ENCODE data around the gene NCAPH2. TPM values are rescaled to one million over a fixed set of nuclear protein-coding genes. Genes with fewer than 3 reads are reported as not detected.
A peak's percentile ranks its signal among the peaks of the same experiment; 100 is the strongest.

The NCAPH2 gene
- total and polyA plus RNA-seq, 4 experiments from 2014 or later = 36.4 to 81.8 (median 59.0) TPM

GRCh38 chr22:50522806-50523438 is 14.9 kb downstream of the NCAPH2 start:
- Histone ChIP-seq H3K4me1 (ENCODE audit: insufficient read depth, low read length) (peaks cover 27% of the 10 kb centered on the region), H3K27ac (ENCODE audit: low read depth, low read length) (no peak overlapping the region), H3K4me3 (ENCODE audit: low read length in 2 of 2) (no peak overlapping the region), H3K9me3 (ENCODE audit: control insufficient read depth in 1 of 2, low read length in 2 of 2) (no peaks in the 10 kb centered on the region), H3K27me3 (ENCODE audit: insufficient read depth, low read length) (no peaks in the 10 kb centered on the region), H3K36me3 (ENCODE audit: insufficient read depth, low read length) (peaks cover 39% of the 10 kb centered on the region)
- Mint-ChIP-seq H3K4me1 (peaks cover 13 to 27% (median 19%) of the 10 kb centered on the region in 4 donors), H3K36me3 (peaks cover 11 to 31% of the 10 kb centered on the region in 2 donors), H3K27ac (peak overlapping the region in 1 of 7 donors; percentile 67), H3K9me3 (no peaks in the 10 kb centered on the region), H3K4me3 (peak overlapping the region in 4 of 8 donors; percentile 9 to 30 (median 18)), H3K27me3 (no peaks in the 10 kb centered on the region)
- POLR2A ChIA-PET (ENCODE audit: partially characterized antibody) = interaction anchor here (1.0 to 1.7 kb wide), 5 partner anchors 9 to 40 kb away, joined by 4 to 7 read pairs (median 4); partner anchors contain the start of genes LMF2, NCAPH2 and SYCE3
- intact Hi-C loops (cut with micrococcal nuclease) = no loop called here
- CTCF ChIA-PET (ENCODE audit: partially characterized antibody) = interaction anchor here (0.6 to 1.9 kb wide), 2 partner anchors 12 to 40 kb away, joined by 3 to 6 read pairs; partner anchors contain the start of gene SYCE3
- no peak for DNase-seq

GRCh38 chr22:50523458-50523805 is 15.4 kb downstream of the NCAPH2 start:
- peaks cover 35% of the 10 kb centered on the region for H3K36me3 ChIP-seq (ENCODE audit: insufficient read depth, low read length)
- no peaks in the 10 kb centered on the region for H3K27me3 ChIP-seq (ENCODE audit: insufficient read depth, low read length)
- no peak for DNase-seq
- CTCF ChIA-PET (ENCODE audit: partially characterized antibody) = interaction anchor here (0.6 kb wide), 1 partner anchor 12 kb away, joined by 3 read pairs; no protein-coding TSS in a partner anchor
- H3K27ac Mint-ChIP-seq = peak overlapping the region in 2 of 7 donors; percentile 51 to 67
- POLR2A ChIA-PET (ENCODE audit: partially characterized antibody) = interaction anchor here (1.4 to 9.5 kb wide), 5 partner anchors 10 to 27 kb away, joined by 4 to 321 read pairs (median 151); partner anchors contain the start of genes LMF2 and NCAPH2
- peaks cover 13 to 32% (median 21%) of the 10 kb centered on the region in 4 donors for H3K4me1 Mint-ChIP-seq
- intact Hi-C loops (cut with micrococcal nuclease) = no loop called here
- H3K4me3 ChIP-seq (ENCODE audit: low read length in 2 of 2) = no peak overlapping the region
- H3K4me1 ChIP-seq (ENCODE audit: insufficient read depth, low read length) = peaks cover 32% of the 10 kb centered on the region
- H3K27me3 Mint-ChIP-seq = no peaks in the 10 kb centered on the region
- H3K27ac ChIP-seq (ENCODE audit: low read depth, low read length) = no peak overlapping the region
- peak overlapping the region in 4 of 8 donors; percentile 9 to 30 (median 18) for H3K4me3 Mint-ChIP-seq
- peaks cover 11 to 30% of the 10 kb centered on the region in 2 donors for H3K36me3 Mint-ChIP-seq
- no peaks in the 10 kb centered on the region for H3K9me3 Mint-ChIP-seq
- H3K9me3 ChIP-seq (ENCODE audit: control insufficient read depth in 1 of 2, low read length in 2 of 2) = no peaks in the 10 kb centered on the region

GRCh38 chr22:50523806-50524675 is 16.0 kb downstream of the NCAPH2 start:
- ChIA-PET CTCF (ENCODE audit: partially characterized antibody) (interaction anchor here (2.3 to 3.6 kb wide), 6 partner anchors 9 to 272 kb away, joined by 13 to 58 read pairs (median 25); partner anchors contain the start of genes HDAC10 and SYCE3), POLR2A (ENCODE audit: partially characterized antibody) (interaction anchor here (1.0 to 9.5 kb wide), 13 partner anchors 10 to 183 kb away, joined by 3 to 321 read pairs (median 12); partner anchors contain the start of genes LMF2, NCAPH2 and SYCE3)
- no peaks in the 10 kb centered on the region for H3K9me3 ChIP-seq (ENCODE audit: control insufficient read depth in 1 of 2, low read length in 2 of 2)
- no peaks in the 10 kb centered on the region for H3K9me3 Mint-ChIP-seq
- peak overlapping the region; percentile 47 to 81 for H3K4me3 ChIP-seq (ENCODE audit: low read length in 2 of 2)
- intact Hi-C loops (cut with micrococcal nuclease) = loop anchor here (2.0 kb wide), 1 partner anchor 49 kb away; the partner anchor contains the start of gene SBF1
- H3K36me3 Mint-ChIP-seq = peaks cover 11 to 28% of the 10 kb centered on the region in 2 donors
- peaks cover 14 to 38% (median 24%) of the 10 kb centered on the region in 4 donors for H3K4me1 Mint-ChIP-seq
- peaks cover 38% of the 10 kb centered on the region for H3K4me1 ChIP-seq (ENCODE audit: insufficient read depth, low read length)
- H3K27ac ChIP-seq (ENCODE audit: low read depth, low read length) = peak overlapping the region; percentile 96
- no peak for DNase-seq
- peak overlapping the region in 6 of 7 donors; percentile 84 to 97 (median 94) for H3K27ac Mint-ChIP-seq
- H3K4me3 Mint-ChIP-seq = peak overlapping the region; percentile 86 to 94 (median 92)
- H3K36me3 ChIP-seq (ENCODE audit: insufficient read depth, low read length) = peaks cover 33% of the 10 kb centered on the region
- H3K27me3 Mint-ChIP-seq = no peaks in the 10 kb centered on the region
- H3K27me3 ChIP-seq (ENCODE audit: insufficient read depth, low read length) = no peaks in the 10 kb centered on the region

- Histone ChIP-seq H3K27ac (ENCODE audit: low read depth, low read length) (peak overlapping the region; percentile 96), H3K9me3 (ENCODE audit: control insufficient read depth in 1 of 2, low read length in 2 of 2) (no peaks in the 10 kb centered on the region), H3K27me3 (ENCODE audit: insufficient read depth, low read length) (no peaks in the 10 kb centered on the region), H3K36me3 (ENCODE audit: insufficient read depth, low read length) (peaks cover 27% of the 10 kb centered on the region), H3K4me3 (ENCODE audit: low read length in 2 of 2) (peak overlapping the region; percentile 47 to 81), H3K4me1 (ENCODE audit: insufficient read depth, low read length) (peaks cover 44% of the 10 kb centered on the region)
- POLR2A ChIA-PET (ENCODE audit: partially characterized antibody) = interaction anchor here (0.5 to 9.5 kb wide), 23 partner anchors 11 to 292 kb away, joined by 3 to 321 read pairs (median 14); partner anchors contain the start of genes ARSA, CHKB, HDAC10 and KLHDC7B
- H3K4me3 Mint-ChIP-seq = peak overlapping the region; percentile 86 to 94 (median 92)
- H3K27ac Mint-ChIP-seq = peak overlapping the region; percentile 84 to 97 (median 94)
- H3K36me3 Mint-ChIP-seq = peaks cover 7 to 24% of the 10 kb centered on the region in 2 donors
- H3K27me3 Mint-ChIP-seq = no peaks in the 10 kb centered on the region
- intact Hi-C loops (cut with micrococcal nuclease) = loop anchor here (1.0 to 5.0 kb wide), 7 partner anchors 16 to 332 kb away; partner anchors contain the start of genes CHKB, NCAPH2, SBF1 and SYCE3
- no peaks in the 10 kb centered on the region for H3K9me3 Mint-ChIP-seq
- DNase-seq = no peak
- CTCF ChIA-PET (ENCODE audit: partially characterized antibody) = interaction anchor here (1.2 to 5.1 kb wide), 15 partner anchors 10 to 273 kb away, joined by 3 to 135 read pairs (median 15); partner anchors contain the start of genes HDAC10, LMF2, NCAPH2 and SYCE3
- H3K4me1 Mint-ChIP-seq = peaks cover 14 to 39% (median 26%) of the 10 kb centered on the region in 4 donors
Observed at GRCh38 chr22:50524676-50525103, 16.7 kb downstream of the NCAPH2 start.

- H3K36me3 Mint-ChIP-seq = peaks cover 7 to 21% of the 10 kb centered on the region in 2 donors
- peak; percentile 96 to 98 (median 98) for DNase-seq
- H3K9me3 Mint-ChIP-seq = no peaks in the 10 kb centered on the region
- Histone ChIP-seq H3K4me3 (ENCODE audit: low read length in 2 of 2) (peak within 1 kb of the TSS; percentile 47 to 81), H3K4me1 (ENCODE audit: insufficient read depth, low read length) (peaks cover 46% of the 10 kb centered on the region), H3K27ac (ENCODE audit: low read depth, low read length) (peak within 1 kb of the TSS; percentile 96), H3K9me3 (ENCODE audit: control insufficient read depth in 1 of 2, low read length in 2 of 2) (no peaks in the 10 kb centered on the region), H3K36me3 (ENCODE audit: insufficient read depth, low read length) (peaks cover 27% of the 10 kb centered on the region), H3K27me3 (ENCODE audit: insufficient read depth, low read length) (no peaks in the 10 kb centered on the region)
- ChIA-PET POLR2A (ENCODE audit: partially characterized antibody) (interaction anchor here (0.5 to 9.5 kb wide), 46 partner anchors 10 to 600 kb away, joined by 3 to 321 read pairs (median 6); partner anchors contain the start of genes ARSA, CHKB, HDAC10 and KLHDC7B), CTCF (ENCODE audit: partially characterized antibody) (interaction anchor here (0.6 to 5.1 kb wide), 50 partner anchors 8 to 339 kb away, joined by 3 to 135 read pairs (median 5); partner anchors contain the start of genes ARSA, CHKB, HDAC10 and KLHDC7B)
- H3K4me1 Mint-ChIP-seq = peaks cover 14 to 39% (median 26%) of the 10 kb centered on the region in 4 donors
- intact Hi-C loops (cut with micrococcal nuclease) = loop anchor here (1.0 to 5.0 kb wide), 7 partner anchors 17 to 333 kb away; partner anchors contain the start of genes CHKB, NCAPH2, SBF1 and SYCE3
- no peaks in the 10 kb centered on the region for H3K27me3 Mint-ChIP-seq
- peak within 1 kb of the TSS; percentile 86 to 94 (median 92) for H3K4me3 Mint-ChIP-seq
- peak within 1 kb of the TSS; percentile 84 to 97 (median 94) for H3K27ac Mint-ChIP-seq
Observed at GRCh38 chr22:50525104-50525857, 17.3 kb downstream of the NCAPH2 start, which contains the start of gene SCO2. Gene SCO2 (minus strand): TSS chr22:50525598. CDS start chr22:50524411, 1,187 bp downstream.

GRCh38 chr22:50525858-50526107 is 17.8 kb downstream of the NCAPH2 start:
- no peak for DNase-seq
- ChIA-PET POLR2A (ENCODE audit: partially characterized antibody) (interaction anchor here (0.6 to 9.5 kb wide), 47 partner anchors 10 to 600 kb away, joined by 3 to 321 read pairs (median 6); partner anchors contain the start of genes ARSA, CHKB, HDAC10 and KLHDC7B), CTCF (ENCODE audit: partially characterized antibody) (interaction anchor here (0.6 to 5.1 kb wide), 50 partner anchors 8 to 339 kb away, joined by 3 to 135 read pairs (median 5); partner anchors contain the start of genes ARSA, CHKB, HDAC10 and KLHDC7B)
- no peaks in the 10 kb centered on the region for H3K9me3 ChIP-seq (ENCODE audit: control insufficient read depth in 1 of 2, low read length in 2 of 2)
- peak overlapping the region; percentile 96 for H3K27ac ChIP-seq (ENCODE audit: low read depth, low read length)
- Mint-ChIP-seq H3K36me3 (peaks cover 7 to 21% of the 10 kb centered on the region in 2 donors), H3K4me1 (peaks cover 14 to 39% (median 26%) of the 10 kb centered on the region in 4 donors), H3K9me3 (peaks cover 0 to 2% (median 0%) of the 10 kb centered on the region in 8 donors), H3K4me3 (peak overlapping the region; percentile 65 to 89 (median 80)), H3K27me3 (no peaks in the 10 kb centered on the region), H3K27ac (peak overlapping the region in 6 of 7 donors; percentile 60 to 97 (median 78))
- H3K4me1 ChIP-seq (ENCODE audit: insufficient read depth, low read length) = peaks cover 50% of the 10 kb centered on the region
- H3K4me3 ChIP-seq (ENCODE audit: low read length in 2 of 2) = peak overlapping the region in 1 of 2 donors; percentile 81
- H3K27me3 ChIP-seq (ENCODE audit: insufficient read depth, low read length) = no peaks in the 10 kb centered on the region
- H3K36me3 ChIP-seq (ENCODE audit: insufficient read depth, low read length) = peaks cover 27% of the 10 kb centered on the region
- intact Hi-C loops (cut with micrococcal nuclease) = loop anchor here (1.0 to 5.0 kb wide), 8 partner anchors 17 to 333 kb away; partner anchors contain the start of genes CHKB, NCAPH2, SBF1 and SYCE3
